A549 (cell line): Measurements from ENCODE around the gene SCIN. TPM values are rescaled to one million over a fixed set of nuclear protein-coding genes. Genes with fewer than 3 reads are reported as not detected.

Experiments used
- ATAC-seq, 2 experiments: fragments of 200-7000 bp in 1 of 2; fragments of >200 bp in 1 of 2; cut with Nextera tagmentation in 1 of 2; cut with Tn5 transposase in 1 of 2; 3 replicates each; pipeline versions ENCODE4 v1.8.0 to v1.9.1; 2018 to 2020; ENCODE audit warnings: mild to moderate bottlenecking in 1 of 2, moderate library complexity in 1 of 2
- CTCF ChIA-PET: fragments of 300-600 bp; sonication (Branson Sonifier 250); formaldehyde crosslinking; extraction: SDS; loops from one replicate; lab custom pipeline; 2021; ENCODE audit warnings: antibody characterized with exemption, inconsistent platforms; lab: Yijun Ruan, JAX
- POLR2A ChIA-PET: fragments of 350-600 bp; formaldehyde crosslinking; extraction: SDS; loops from one replicate; lab custom pipeline; 2021; ENCODE audit warnings: antibody characterized with exemption, inconsistent platforms; lab: Yijun Ruan, JAX
- DNase-seq, 2 experiments: peaks; one replicate each; pipeline versions ENCODE4 v3.0.0 to v3.0.0-alpha.2; 2011 to 2016; ENCODE audit warnings: low read depth in 1 of 2, low spot score in 1 of 2
- FAIRE-seq: peaks from 2 replicates; lab custom pipeline; 2011; peaks lifted over from hg19 to GRCh38; lab: Jason Lieb, UNC
- H3K27ac ChIP-seq, 2 experiments: fragments of >200 bp; sonication (Bioruptor Twin); formaldehyde crosslinking; 3 replicates each; pipeline ENCODE4 v1.5.1; 2016 to 2017
- H3K4me1 ChIP-seq: fragments of >200 bp; sonication (Bioruptor Twin); formaldehyde crosslinking; 3 replicates; pipeline ENCODE4 v1.6.1; 2016
- H3K4me2 ChIP-seq: fragments of >200 bp; sonication (Bioruptor Twin); formaldehyde crosslinking; 3 replicates; pipeline ENCODE4 v1.6.1; 2016
- H3K4me3 ChIP-seq: fragments of >200 bp; sonication (Bioruptor Twin); formaldehyde crosslinking; 3 replicates; pipeline ENCODE4 v1.5.1; 2016
- H3K9me3 ChIP-seq: fragments of >200 bp; sonication (Bioruptor Twin); formaldehyde crosslinking; 3 replicates; pipeline ENCODE4 v1.6.1; 2016
- CHD4 ChIP-seq: fragments of 200-600 bp; sonication (generic); IDR thresholded peaks from 2 replicates; pipeline ENCODE4 v1.6.1; 2016; ENCODE audit warnings: antibody characterized with exemption, mild to moderate bottlenecking, borderline replicate concordance
- ELK1 ChIP-seq: fragments of 150-350 bp; IDR thresholded peaks from 2 replicates; pipeline ENCODE4 v1.6.1; 2014; ENCODE audit warnings: low read depth, mild to moderate bottlenecking, low read length
- ESRRA ChIP-seq: fragments of 150-350 bp; IDR thresholded peaks from 2 replicates; pipeline ENCODE4 v1.6.1; 2014; ENCODE audit warnings: mild to moderate bottlenecking, low read length, borderline replicate concordance
- FOSL2 ChIP-seq, 2 experiments: fragments of 450-650 bp in 1 of 2; fragments of >200 bp in 1 of 2; sonication (Bioruptor Twin) in 1 of 2; formaldehyde crosslinking; IDR thresholded peaks; 2 replicates each; pipeline versions ENCODE4 v1.5.0 to v1.6.1; 2016 to 2020; ENCODE audit warnings: mild to moderate bottlenecking in 1 of 2, moderate library complexity in 1 of 2
- GATA3 ChIP-seq: IDR thresholded peaks from 2 replicates; pipeline ENCODE4 v1.6.1; 2012; ENCODE audit warnings: borderline replicate concordance
- HEYL ChIP-seq: fragments of 250-450 bp; sonication (Bioruptor Pico); IDR thresholded peaks from 2 replicates; pipeline ENCODE4 v1.8.0; 2021; ENCODE audit warnings: mild to moderate bottlenecking, moderate library complexity
- HMGXB4 ChIP-seq: fragments of 250-450 bp; sonication (Bioruptor Pico); IDR thresholded peaks from 2 replicates; pipeline ENCODE4 v1.5.0; 2021; ENCODE audit warnings: mild to moderate bottlenecking, moderate library complexity, borderline replicate concordance
- MAFK ChIP-seq: fragments of 450-650 bp; IDR thresholded peaks from 2 replicates; pipeline ENCODE4 v1.6.1; 2014; ENCODE audit not compliant: partially characterized antibody
- MAX ChIP-seq: IDR thresholded peaks from 2 replicates; pipeline ENCODE4 v1.6.1; 2012
- MYC ChIP-seq: IDR thresholded peaks from 2 replicates; pipeline ENCODE4 v1.6.1; 2012; ENCODE audit warnings: mild to moderate bottlenecking, inconsistent platforms, low read length, improper control_type of control experiment, borderline replicate concordance
- NPAS2 ChIP-seq: fragments of 250-450 bp; sonication (Bioruptor Pico); IDR thresholded peaks from 2 replicates; pipeline ENCODE4 v1.8.0; 2022; ENCODE audit warnings: mild to moderate bottlenecking, moderate library complexity, borderline replicate concordance
- PBX3 ChIP-seq: IDR thresholded peaks from 2 replicates; pipeline ENCODE4 v1.6.1; 2012
- POLR2A ChIP-seq: IDR thresholded peaks from 2 replicates; pipeline ENCODE4 v1.6.1; 2012; ENCODE audit warnings: mild to moderate bottlenecking, low read length
- POLR2AphosphoS2 ChIP-seq: conservative IDR thresholded peaks from 2 replicates; pipeline ENCODE4 v1.6.1; 2012; ENCODE audit warnings: low read length, improper control_type of control experiment, inconsistent platforms
- RAD21 ChIP-seq, 2 experiments: fragments of >200 bp in 1 of 2; sonication (Bioruptor Twin) in 1 of 2; formaldehyde crosslinking in 1 of 2; IDR thresholded peaks in 1 of 2; conservative IDR thresholded peaks in 1 of 2; 2 replicates in 1 of 2; 3 replicates in 1 of 2; pipeline ENCODE4 v1.6.1; 2012 to 2018; ENCODE audit warnings: inconsistent platforms in 1 of 2
- RARB ChIP-seq: fragments of 250-450 bp; sonication (Bioruptor Pico); IDR thresholded peaks from 2 replicates; pipeline ENCODE4 v1.8.0; 2021; ENCODE audit warnings: mild to moderate bottlenecking, moderate library complexity
- RFX5 ChIP-seq: fragments of 450-650 bp; IDR thresholded peaks from 2 replicates; pipeline ENCODE4 v1.7.1; 2014; ENCODE audit warnings: antibody characterized with exemption, mild to moderate bottlenecking, moderate library complexity
- SREBF2 ChIP-seq: fragments of 450-650 bp; IDR thresholded peaks from 2 replicates; pipeline ENCODE4 v1.6.1; 2014; ENCODE audit warnings: mild to moderate bottlenecking, moderate library complexity
- TP53 ChIP-seq: fragments of 250-450 bp; sonication (Bioruptor Pico); IDR thresholded peaks from 2 replicates; pipeline ENCODE4 v1.5.0; 2021; ENCODE audit warnings: mild to moderate bottlenecking, moderate library complexity
- ZC3H11A ChIP-seq: fragments of 450-650 bp; IDR thresholded peaks from 2 replicates; pipeline ENCODE4 v1.6.1; 2014; ENCODE audit warnings: antibody characterized with exemption, mild to moderate bottlenecking
- ZSCAN20 ChIP-seq: fragments of 250-450 bp; sonication (Bioruptor Pico); IDR thresholded peaks from 2 replicates; pipeline ENCODE4 v1.8.0; 2022; ENCODE audit warnings: mild to moderate bottlenecking, moderate library complexity
- WGBS: methylation state at CpG from one replicate; pipeline ENCODE4 v1.1.6; 2017; ENCODE audit errors: missing lambda C conversion rate; 5-methylcytosine and 5-hydroxymethylcytosine counted together
- polyA plus RNA-seq, 4 experiments: library from polyadenylated mRNA; depleted of rRNA in 3 of 4; stranded (reverse); fragments of >200 nt; fragmentation: RNase III in 1 of 4; extraction: RNeasy Plus Mini Kit Qiagen cat#74134 plus additional on column Dnase treatment in 1 of 4; gene quantifications; 2 replicates in 3 of 4; 3 replicates in 1 of 4; pipeline ENCODE4 v1.2.3, GENCODE V29; 2011 to 2017

The SCIN gene
- polyA plus RNA-seq, 2 of the 4 experiments (the other 2 are of a cell fraction): 0.05 to 0.27 TPM

DNA sequence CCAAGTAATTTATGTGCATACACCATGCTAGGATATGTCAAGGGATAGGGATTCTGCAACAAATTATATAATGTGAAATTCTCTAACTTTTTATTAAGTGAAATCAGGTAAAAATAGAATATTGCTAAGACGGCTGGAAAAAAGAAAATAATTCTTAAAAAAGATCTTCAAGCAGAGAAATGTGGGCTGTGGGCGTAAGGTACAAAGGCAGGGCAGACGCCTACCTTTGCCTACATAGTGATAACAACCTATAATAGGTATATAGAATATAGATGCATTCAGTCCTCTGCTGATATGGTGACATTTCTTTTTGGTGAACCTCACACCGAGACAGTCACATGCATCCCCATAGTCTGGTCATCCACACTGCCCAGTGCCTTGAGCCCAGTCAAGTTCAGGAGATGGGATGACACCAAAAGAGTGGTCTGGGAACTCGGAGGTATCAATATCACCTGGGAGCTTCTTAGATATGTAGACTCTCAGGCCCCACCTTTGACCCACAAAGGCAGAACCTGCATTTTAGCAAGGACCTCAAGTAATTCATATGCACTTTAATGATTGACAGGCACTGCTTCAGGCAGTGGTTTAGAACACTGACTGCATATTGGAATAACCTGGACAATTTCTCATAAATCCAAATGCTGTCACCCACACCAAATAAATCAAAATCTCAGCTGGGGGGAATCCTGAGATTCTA is 59.4 kb downstream of the SCIN start:
- Histone ChIP-seq H3K9me3 (no peaks in the 10 kb centered on the region), H3K27ac (no peak overlapping the region), H3K4me2 (no peak overlapping the region), H3K4me3 (no peak overlapping the region), H3K4me1 (no peaks in the 10 kb centered on the region)
- CTCF ChIA-PET: interaction anchor here (0.7 to 2.3 kb wide), 6 partner anchors 9 to 105 kb away, joined by 3 to 10 read pairs (median 4); no protein-coding TSS in a partner anchor
- 65% methylated on average over 5 of the region's 5 CpGs for WGBS
- DNase-seq (no peak), ATAC-seq (no peak)
- no peak for TF ChIP-seq MYC
- no peak for TF ChIP-seq HEYL (CRISPR knock-in tag)
- TF ChIP-seq ESRRA: no peak
- no peak for TF ChIP-seq TP53
- TF ChIP-seq RARB: no peak
- no peak for TF ChIP-seq POLR2AphosphoS2
- TF ChIP-seq, all 56 proteins: peak for 0
- no peak for FAIRE-seq
- POLR2A ChIA-PET: no interaction called here

DNA sequence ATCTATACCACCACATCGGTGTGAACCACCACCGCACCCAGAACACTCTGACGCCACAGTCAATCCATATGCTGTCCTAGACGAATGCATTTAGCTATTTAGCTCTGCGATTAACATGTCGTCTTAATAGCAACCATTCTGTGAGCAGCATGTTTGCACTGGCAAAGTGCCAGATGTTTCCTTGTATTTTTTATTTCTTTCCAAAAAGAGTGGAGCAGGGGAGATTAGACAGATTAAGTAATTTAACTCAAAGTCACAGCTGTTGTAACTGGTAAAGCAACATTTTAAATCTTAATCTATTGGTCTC is 59.9 kb downstream of the SCIN start:
- no peak for DNase-seq
- CTCF ChIA-PET: interaction anchor here (0.7 to 2.3 kb wide), 5 partner anchors 8 to 106 kb away, joined by 3 to 10 read pairs (median 4); no protein-coding TSS in a partner anchor
- no peak for FAIRE-seq
- TF ChIP-seq PBX3 (no peak), ESRRA (no peak), FOSL2 (IDR thresholded peaks at IDR 0.05) (no peak), FOSL2 (CRISPR knock-in tag; IDR thresholded peaks at IDR 0.05) (no peak), POLR2AphosphoS2 (no peak), NPAS2 (CRISPR knock-in tag) (no peak)
- TF ChIP-seq, all 56 proteins: peak for 0
- Histone ChIP-seq H3K9me3 (no peaks in the 10 kb centered on the region), H3K4me1 (no peaks in the 10 kb centered on the region), H3K4me3 (no peak overlapping the region), H3K27ac (no peak overlapping the region), H3K4me2 (no peak overlapping the region)
- WGBS: 83% methylated on average over 6 of the region's 6 CpGs
- no peak for ATAC-seq
- POLR2A ChIA-PET: no interaction called here

- no peak for FAIRE-seq
- ATAC-seq: no peak
- peaks cover 8% of the 10 kb centered on the region; the same call in 2 of the 3 replicates for H3K4me1 ChIP-seq
- no peaks in the 10 kb centered on the region for H3K9me3 ChIP-seq
- 79% methylated on average over 4 of the region's 4 CpGs for WGBS
- POLR2A ChIA-PET: no interaction called here
- H3K27ac ChIP-seq: no peak overlapping the region
- no peak overlapping the region for H3K4me3 ChIP-seq
- TF ChIP-seq MAX (no peak), ELK1 (no peak), RFX5 (no peak), HMGXB4 (no peak), NPAS2 (CRISPR knock-in tag) (no peak), RAD21 (conservative IDR thresholded peaks at IDR 0.05 in 1 of 2, IDR thresholded peaks at IDR 0.05 in 1 of 2) (no peak), POLR2A (no peak), ZSCAN20 (no peak), ZC3H11A (no peak), MAFK (no peak), FOSL2 (IDR thresholded peaks at IDR 0.05) (no peak), FOSL2 (CRISPR knock-in tag; IDR thresholded peaks at IDR 0.05) (no peak), CHD4 (no peak), RARB (no peak), GATA3 (no peak), SREBF2 (no peak)
- CTCF ChIA-PET: interaction anchor here (3.5 kb wide), 1 partner anchor 629 kb away, joined by 21 read pairs; no protein-coding TSS in a partner anchor
- no peak for DNase-seq
- no peak overlapping the region for H3K4me2 ChIP-seq
Observed at GRCh38 chr7:12633582-12633981, 63.1 kb downstream of the SCIN start.
